HCT116 (cell line): ENCODE measurements around the gene FOXP1.

ENCODE experiments used
- CTCF ChIP-seq, 3 experiments: fragments of 200-600 bp in 1 of 3; sonication (generic) in 1 of 3; IDR thresholded peaks in 2 of 3; conservative IDR thresholded peaks in 1 of 3; 2 replicates each; pipeline ENCODE4 v1.5.1; 2012 to 2017; ENCODE audit warnings: low read depth in 2 of 3, low read length in 2 of 3, antibody characterized with exemption in 1 of 3, borderline replicate concordance in 1 of 3, control low read depth in 1 of 3, mild to moderate bottlenecking in 1 of 3, mixed read lengths in 1 of 3, mixed run types in 1 of 3, moderate library complexity in 1 of 3; ENCODE audit not compliant: insufficient read depth in 1 of 3
- EGR1 ChIP-seq: IDR thresholded peaks from 2 replicates; pipeline ENCODE4 v1.6.1; 2012; ENCODE audit warnings: low read depth
- EZH2 ChIP-seq: fragments of 200-600 bp; sonication (generic); IDR thresholded peaks from 2 replicates; pipeline ENCODE4 v1.6.1; 2017; ENCODE audit warnings: antibody characterized with exemption, mixed run types
- EZH2phosphoT487 ChIP-seq: fragments of 200-600 bp; IDR thresholded peaks from 2 replicates; pipeline ENCODE4 v1.6.1; 2018; ENCODE audit warnings: antibody characterized with exemption, borderline replicate concordance
- FOSL1 ChIP-seq: IDR thresholded peaks from 2 replicates; pipeline ENCODE4 v1.6.1; 2012; ENCODE audit warnings: low read depth
- JUND ChIP-seq: IDR thresholded peaks from 2 replicates; pipeline ENCODE4 v1.6.1; 2012
- POLR2A ChIP-seq: IDR thresholded peaks from 2 replicates; pipeline ENCODE4 v1.7.0; 2011; ENCODE audit warnings: borderline replicate concordance; ENCODE audit not compliant: insufficient read depth, insufficient read length; ENCODE audit errors: extremely low read depth
- POLR2AphosphoS5 ChIP-seq: IDR thresholded peaks from 2 replicates; pipeline ENCODE4 v1.6.1; 2011; ENCODE audit warnings: mild to moderate bottlenecking, low read depth, low read length, moderate library complexity
- TCF7L2 ChIP-seq: IDR thresholded peaks from 2 replicates; pipeline ENCODE4 v1.7.0; 2011; ENCODE audit warnings: borderline replicate concordance, inconsistent platforms; ENCODE audit not compliant: insufficient read depth, insufficient read length; ENCODE audit errors: extremely low read depth
- ZNF274 ChIP-seq: fragments of 200-500 bp; sonication (Bioruptor generic); IDR thresholded peaks from 2 replicates; pipeline ENCODE4 v1.6.1; 2014; ENCODE audit warnings: mild to moderate bottlenecking, low read depth, low read length, inconsistent platforms
- TF ChIP-seq, protein P1 (sequence below): IDR thresholded peaks from 2 replicates; pipeline ENCODE4 v1.6.1; 2012; ENCODE audit warnings: low read depth

GRCh38 chr3:71568207-71568606, 15.3 kb downstream of the FOXP1 start:
- TF ChIP-seq POLR2A, result no peak
- no peak for TF ChIP-seq CTCF (IDR thresholded peaks at IDR 0.05 in 2 of 3, conservative IDR thresholded peaks at IDR 0.05 in 1 of 3; ENCODE audit: borderline replicate concordance in 1 of 3, insufficient read depth in 1 of 3, low read depth in 2 of 3, low read length in 2 of 3)
- no peak for TF ChIP-seq POLR2AphosphoS5
- no peak for TF ChIP-seq EGR1
- TF ChIP-seq EZH2phosphoT487, result no peak
- no peak for TF ChIP-seq ZNF274
- TF ChIP-seq, protein P1, sequence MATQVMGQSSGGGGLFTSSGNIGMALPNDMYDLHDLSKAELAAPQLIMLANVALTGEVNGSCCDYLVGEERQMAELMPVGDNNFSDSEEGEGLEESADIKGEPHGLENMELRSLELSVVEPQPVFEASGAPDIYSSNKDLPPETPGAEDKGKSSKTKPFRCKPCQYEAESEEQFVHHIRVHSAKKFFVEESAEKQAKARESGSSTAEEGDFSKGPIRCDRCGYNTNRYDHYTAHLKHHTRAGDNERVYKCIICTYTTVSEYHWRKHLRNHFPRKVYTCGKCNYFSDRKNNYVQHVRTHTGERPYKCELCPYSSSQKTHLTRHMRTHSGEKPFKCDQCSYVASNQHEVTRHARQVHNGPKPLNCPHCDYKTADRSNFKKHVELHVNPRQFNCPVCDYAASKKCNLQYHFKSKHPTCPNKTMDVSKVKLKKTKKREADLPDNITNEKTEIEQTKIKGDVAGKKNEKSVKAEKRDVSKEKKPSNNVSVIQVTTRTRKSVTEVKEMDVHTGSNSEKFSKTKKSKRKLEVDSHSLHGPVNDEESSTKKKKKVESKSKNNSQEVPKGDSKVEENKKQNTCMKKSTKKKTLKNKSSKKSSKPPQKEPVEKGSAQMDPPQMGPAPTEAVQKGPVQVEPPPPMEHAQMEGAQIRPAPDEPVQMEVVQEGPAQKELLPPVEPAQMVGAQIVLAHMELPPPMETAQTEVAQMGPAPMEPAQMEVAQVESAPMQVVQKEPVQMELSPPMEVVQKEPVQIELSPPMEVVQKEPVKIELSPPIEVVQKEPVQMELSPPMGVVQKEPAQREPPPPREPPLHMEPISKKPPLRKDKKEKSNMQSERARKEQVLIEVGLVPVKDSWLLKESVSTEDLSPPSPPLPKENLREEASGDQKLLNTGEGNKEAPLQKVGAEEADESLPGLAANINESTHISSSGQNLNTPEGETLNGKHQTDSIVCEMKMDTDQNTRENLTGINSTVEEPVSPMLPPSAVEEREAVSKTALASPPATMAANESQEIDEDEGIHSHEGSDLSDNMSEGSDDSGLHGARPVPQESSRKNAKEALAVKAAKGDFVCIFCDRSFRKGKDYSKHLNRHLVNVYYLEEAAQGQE, result no peak
- TF ChIP-seq JUND, result no peak
- no peak for TF ChIP-seq EZH2
- no peak for TF ChIP-seq FOSL1
- TF ChIP-seq TCF7L2, result no peak
